Esophagus (tissue), 2 donors: ENCODE results near the gene MROH2A. TPM values are rescaled to one million over a fixed set of nuclear protein-coding genes. Genes with fewer than 3 reads are reported as not detected.

ENCODE experiments used
- H3K27ac ChIP-seq, 2 donors: one replicate each; pipeline ENCODE4 v1.5.1; 2013; ENCODE audit warnings: low read depth in 2 of 2, mild to moderate bottlenecking in 2 of 2, inconsistent platforms in 1 of 2, low read length in 1 of 2, moderate library complexity in 1 of 2
- H3K27me3 ChIP-seq, 2 donors: one replicate each; pipeline ENCODE4 v1.6.1; 2013; ENCODE audit warnings: low read length in 2 of 2, control low read depth in 1 of 2, mild to moderate bottlenecking in 1 of 2; ENCODE audit not compliant: insufficient read depth in 2 of 2, control insufficient read depth in 1 of 2
- H3K36me3 ChIP-seq, 2 donors: one replicate each; pipeline ENCODE4 v1.6.1; 2013; ENCODE audit warnings: low read length in 1 of 2; ENCODE audit not compliant: control insufficient read depth in 2 of 2, insufficient read depth in 2 of 2
- H3K4me1 ChIP-seq, 2 donors: one replicate each; pipeline ENCODE4 v1.6.1; 2013; ENCODE audit warnings: low read length in 1 of 2; ENCODE audit not compliant: control insufficient read depth in 2 of 2, insufficient read depth in 2 of 2
- H3K4me3 ChIP-seq, 2 donors: one replicate each; pipeline ENCODE4 v1.5.1; 2013; ENCODE audit warnings: low read length in 2 of 2, mild to moderate bottlenecking in 2 of 2, low read depth in 1 of 2, moderate library complexity in 1 of 2
- H3K9me3 ChIP-seq, 2 donors: one replicate each; pipeline ENCODE4 v1.6.1; 2013; ENCODE audit warnings: mild to moderate bottlenecking in 2 of 2, low read depth in 1 of 2, low read length in 1 of 2, moderate library complexity in 1 of 2; ENCODE audit not compliant: control insufficient read depth in 2 of 2, insufficient read depth in 1 of 2
- WGBS, 2 donors: extraction: QIAGEN DNeasy Blood & Tissue Kit; methylation state at CpG; one replicate each; pipeline ENCODE4 v1.1.7; 2013; 5-methylcytosine and 5-hydroxymethylcytosine counted together
- polyA plus RNA-seq, 2 donors: library from polyadenylated mRNA; stranded (reverse); fragments of 200-250 nt; gene quantifications; one replicate each; pipeline ENCODE4 v1.2.3, GENCODE V29; 2013
- donor health status: healthy with polysubstance abuse.
- donor health status: Bipolar disorder and iron deficiency.

The MROH2A gene
- polyA plus RNA-seq, 2 donors, result 0.22 to 0.99 TPM

DNA sequence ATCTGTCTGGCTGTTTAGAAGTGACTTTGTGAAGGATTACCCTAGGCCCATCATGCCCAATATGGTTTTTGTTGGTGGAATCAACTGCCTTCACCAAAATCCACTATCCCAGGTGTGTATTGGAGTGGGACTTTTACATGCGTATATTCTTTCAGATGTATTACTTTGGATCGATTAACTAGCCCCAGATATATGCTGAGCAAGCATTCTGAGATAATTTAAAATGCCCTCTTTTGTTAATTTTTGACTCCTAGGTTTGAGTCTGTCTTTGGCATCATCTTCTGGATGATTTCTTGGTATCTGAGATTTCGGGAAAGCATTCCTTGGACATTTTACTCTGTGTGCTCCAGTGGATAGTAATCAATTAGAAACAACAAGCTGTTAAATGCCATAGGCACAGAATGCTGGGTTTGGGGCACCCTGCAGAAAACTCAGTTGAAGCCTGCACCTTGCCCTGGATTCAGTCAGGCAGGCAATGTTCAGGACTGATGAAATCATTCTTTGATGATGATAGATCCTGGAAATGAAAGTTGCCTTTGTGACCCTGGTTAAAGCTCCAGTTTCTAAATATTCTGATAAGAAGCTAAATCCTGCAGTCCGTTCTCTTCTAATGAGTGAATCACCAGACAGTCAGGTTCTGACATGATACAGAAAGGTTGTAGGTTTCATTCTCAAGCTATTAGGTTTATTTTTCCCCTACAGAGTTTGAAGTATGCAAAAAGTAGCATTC lies 16.9 kb upstream of the MROH2A start:
- H3K4me3 ChIP-seq, result no peak overlapping the region
- peaks cover 1 to 2% of the 10 kb centered on the region in 2 donors for H3K4me1 ChIP-seq
- H3K27me3 ChIP-seq, result no peaks in the 10 kb centered on the region
- H3K36me3 ChIP-seq, result no peaks in the 10 kb centered on the region
- H3K9me3 ChIP-seq, result no peaks in the 10 kb centered on the region
- no peak overlapping the region for H3K27ac ChIP-seq
- WGBS, 2 donors, result 61 to 70% methylated on average over 4 of the region's 4 CpGs

- no peak overlapping the region for H3K27ac ChIP-seq
- H3K4me3 ChIP-seq, result no peak overlapping the region
- 57 to 60% methylated on average over 7 of the region's 7 CpGs for WGBS, 2 donors
These were observed 13.9 kb upstream of the MROH2A start for GRCh38 chr2:233764264-233764663.

GRCh38 chr2:233764761-233765160 lies 13.4 kb upstream of the MROH2A start:
- Histone ChIP-seq H3K9me3 (no peaks in the 10 kb centered on the region), H3K27ac (no peak overlapping the region)

More at GRCh38 chr2:233764264-233764663, 13.9 kb upstream of the MROH2A start:
- H3K9me3 ChIP-seq, result no peaks in the 10 kb centered on the region
- peaks cover 0 to 2% of the 10 kb centered on the region in 2 donors for H3K36me3 ChIP-seq
- H3K27me3 ChIP-seq, result no peaks in the 10 kb centered on the region
- H3K4me1 ChIP-seq, result peaks cover 1 to 2% of the 10 kb centered on the region in 2 donors

DNA sequence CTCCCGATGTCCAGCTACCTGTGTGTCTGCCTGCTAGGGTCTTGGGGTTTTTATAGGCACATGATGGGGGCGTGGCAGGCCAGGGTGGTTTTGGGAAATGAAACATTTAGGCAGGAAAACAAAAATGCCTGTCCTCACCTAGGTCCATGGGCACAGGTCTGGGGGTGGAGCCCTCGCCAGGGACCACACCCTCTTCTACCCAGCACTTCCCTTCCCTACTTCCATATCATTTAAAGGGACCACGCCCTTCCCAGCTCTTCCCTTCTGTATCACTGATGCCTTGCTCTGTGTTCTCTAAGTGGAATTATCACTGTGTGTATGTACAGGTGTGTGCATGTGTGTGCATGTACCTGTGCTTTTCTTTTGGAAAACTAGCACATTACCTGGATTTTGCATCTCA lies 11.7 kb upstream of the MROH2A start:
- H3K27ac ChIP-seq, result no peak overlapping the region
- WGBS, 2 donors, result 73 to 77% methylated on average over 4 of the region's 4 CpGs
- H3K27me3 ChIP-seq, result no peaks in the 10 kb centered on the region
- no peak overlapping the region for H3K4me3 ChIP-seq
- no peaks in the 10 kb centered on the region for H3K4me1 ChIP-seq
- peaks cover 0 to 5% of the 10 kb centered on the region in 2 donors for H3K36me3 ChIP-seq
- no peaks in the 10 kb centered on the region for H3K9me3 ChIP-seq

More at GRCh38 chr2:233764761-233765160, 13.4 kb upstream of the MROH2A start:
- Histone ChIP-seq H3K4me1 (peaks cover 1 to 2% of the 10 kb centered on the region in 2 donors), H3K27me3 (no peaks in the 10 kb centered on the region), H3K36me3 (peaks cover 0 to 5% of the 10 kb centered on the region in 2 donors), H3K4me3 (no peak overlapping the region)
- WGBS, 2 donors, result 58 to 68% methylated on average over 3 of the region's 3 CpGs

- Histone ChIP-seq H3K27ac (no peak overlapping the region), H3K27me3 (no peaks in the 10 kb centered on the region), H3K4me3 (no peak overlapping the region), H3K9me3 (no peaks in the 10 kb centered on the region), H3K36me3 (peaks cover 0 to 9% of the 10 kb centered on the region in 2 donors), H3K4me1 (no peaks in the 10 kb centered on the region)
- WGBS, 2 donors, result 75 to 87% methylated on average over 4 of the region's 4 CpGs
These were observed 10.1 kb upstream of the MROH2A start for GRCh38 chr2:233768076-233768475.

GRCh38 chr2:233769260-233769659 lies 8.9 kb upstream of the MROH2A start:
- no peaks in the 10 kb centered on the region for H3K27me3 ChIP-seq
- H3K4me3 ChIP-seq, result no peak overlapping the region
- H3K27ac ChIP-seq, result no peak overlapping the region
- H3K9me3 ChIP-seq, result no peaks in the 10 kb centered on the region
- no peaks in the 10 kb centered on the region for H3K4me1 ChIP-seq
- H3K36me3 ChIP-seq, result peaks cover 0 to 9% of the 10 kb centered on the region in 2 donors
- WGBS, 2 donors, result 89 to 92% methylated on average over 9 of the region's 9 CpGs

DNA sequence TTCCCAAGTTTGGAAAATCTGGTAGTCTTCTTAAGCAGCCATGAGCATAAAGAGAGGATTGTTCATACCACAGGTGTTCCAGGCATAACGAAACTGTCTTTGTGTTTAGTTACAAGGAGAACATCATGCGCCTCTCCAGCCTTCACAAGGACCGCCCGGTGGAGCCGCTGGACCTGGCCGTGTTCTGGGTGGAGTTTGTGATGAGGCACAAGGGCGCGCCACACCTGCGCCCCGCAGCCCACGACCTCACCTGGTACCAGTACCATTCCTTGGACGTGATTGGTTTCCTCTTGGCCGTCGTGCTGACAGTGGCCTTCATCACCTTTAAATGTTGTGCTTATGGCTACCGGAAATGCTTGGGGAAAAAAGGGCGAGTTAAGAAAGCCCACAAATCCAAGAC lies 6.0 kb upstream of the MROH2A start:
- WGBS, 2 donors, result 88 to 92% methylated on average over 16 of the region's 16 CpGs
- H3K27me3 ChIP-seq, result no peaks in the 10 kb centered on the region
- H3K9me3 ChIP-seq, result peaks cover 4 to 8% of the 10 kb centered on the region in 2 donors
- H3K27ac ChIP-seq, result no peak overlapping the region
- no peaks in the 10 kb centered on the region for H3K4me1 ChIP-seq
- H3K36me3 ChIP-seq, result peaks cover 0 to 9% of the 10 kb centered on the region in 2 donors
- no peak overlapping the region for H3K4me3 ChIP-seq

- Histone ChIP-seq H3K4me1 (no peaks in the 10 kb centered on the region), H3K36me3 (peaks cover 0 to 9% of the 10 kb centered on the region in 2 donors), H3K4me3 (no peak overlapping the region), H3K27me3 (no peaks in the 10 kb centered on the region), H3K27ac (no peak overlapping the region), H3K9me3 (peaks cover 4 to 8% of the 10 kb centered on the region in 2 donors)
- WGBS, 2 donors, result 70 to 71% methylated on average over 5 of the region's 5 CpGs
These were observed 5.5 kb upstream of the MROH2A start for GRCh38 chr2:233772583-233772982.

- H3K36me3 ChIP-seq, result peaks cover 0 to 7% of the 10 kb centered on the region in 2 donors
- peaks cover 4 to 8% of the 10 kb centered on the region in 2 donors for H3K9me3 ChIP-seq
- H3K27ac ChIP-seq, result no peak overlapping the region
- no peaks in the 10 kb centered on the region for H3K27me3 ChIP-seq
- 88 to 92% methylated on average over 5 of the region's 5 CpGs for WGBS, 2 donors
- no peak overlapping the region for H3K4me3 ChIP-seq
- H3K4me1 ChIP-seq, result no peaks in the 10 kb centered on the region
These were observed 4.3 kb upstream of the MROH2A start for GRCh38 chr2:233773854-233774253.

DNA sequence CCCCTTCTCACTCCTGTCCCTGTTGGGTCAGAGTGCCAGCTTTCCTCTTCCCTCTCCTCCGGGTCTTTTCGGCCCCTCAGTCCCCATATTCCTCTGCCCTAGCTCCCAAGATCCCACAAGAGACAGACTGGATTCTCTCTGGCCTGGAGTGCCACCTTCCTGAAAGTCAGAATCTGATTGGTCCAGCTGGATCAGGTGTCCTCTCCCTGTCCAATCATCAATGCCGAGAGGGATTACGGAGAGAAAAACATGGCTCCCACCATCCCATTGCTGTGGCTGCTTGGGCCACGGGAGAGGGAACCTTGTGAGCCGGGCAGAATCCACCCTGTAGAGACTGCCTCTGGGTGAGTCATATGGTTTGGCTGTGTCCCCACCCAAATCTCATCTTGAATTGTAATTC lies 2.7 kb upstream of the MROH2A start:
- H3K27me3 ChIP-seq, result no peaks in the 10 kb centered on the region
- 89 to 91% methylated on average over 6 of the region's 6 CpGs for WGBS, 2 donors
- H3K4me1 ChIP-seq, result no peaks in the 10 kb centered on the region
- H3K36me3 ChIP-seq, result peaks cover 0 to 4% of the 10 kb centered on the region in 2 donors
- H3K9me3 ChIP-seq, result peaks cover 4 to 8% of the 10 kb centered on the region in 2 donors
- H3K4me3 ChIP-seq, result no peak overlapping the region
- H3K27ac ChIP-seq, result no peak overlapping the region
